ENCODE data around the gene MYMK. TPM values are rescaled to one million over a fixed set of nuclear protein-coding genes. Genes with fewer than 3 reads are reported as not detected.

Gene MYMK
- total RNA-seq, 1 experiment from 2014 or later: not detected

GRCh38 chr9:133525677-133526076 lies 918 bp upstream of the MYMK start:
- Mint-ChIP-seq H3K36me3 (ENCODE audit: insufficient read depth, unreplicated experiment) (no peaks in the 10 kb centered on the region), H3K4me1 (ENCODE audit: low read depth, unreplicated experiment) (peaks cover 9% of the 10 kb centered on the region), H3K4me3 (ENCODE audit: low read depth, unreplicated experiment) (no peak overlapping the region), H3K9me3 (ENCODE audit: low read depth, unreplicated experiment) (no peaks in the 10 kb centered on the region), H3K27me3 (ENCODE audit: unreplicated experiment) (peaks cover 52% of the 10 kb centered on the region), H3K27ac (ENCODE audit: unreplicated experiment) (no peak overlapping the region)
- intact Hi-C loops (cut with micrococcal nuclease; ENCODE audit: unreplicated experiment): no loop called here
- no peak for TF ChIP-seq CTCF (IDR thresholded peaks at IDR 0.05; ENCODE audit: unreplicated experiment)
- no peak for DNase-seq
- no TSS peak for BruUV-seq (replicated peaks)
- CTCF ChIA-PET: no interaction called here

GRCh38 chr9:133524146-133524545 lies 613 bp downstream of the MYMK start:
- intact Hi-C loops (cut with micrococcal nuclease; ENCODE audit: unreplicated experiment): no loop called here
- peaks cover 10% of the 10 kb centered on the region for H3K4me1 Mint-ChIP-seq (ENCODE audit: low read depth, unreplicated experiment)
- no peak overlapping the region for H3K4me3 Mint-ChIP-seq (ENCODE audit: low read depth, unreplicated experiment)
- H3K9me3 Mint-ChIP-seq (ENCODE audit: low read depth, unreplicated experiment): no peaks in the 10 kb centered on the region
- H3K27me3 Mint-ChIP-seq (ENCODE audit: unreplicated experiment): peaks cover 52% of the 10 kb centered on the region
- no peak for TF ChIP-seq CTCF (IDR thresholded peaks at IDR 0.05; ENCODE audit: unreplicated experiment)
- CTCF ChIA-PET: no interaction called here
- no peak for DNase-seq
- no peak overlapping the region for H3K27ac Mint-ChIP-seq (ENCODE audit: unreplicated experiment)
- BruUV-seq (replicated peaks): no TSS peak
- no peaks in the 10 kb centered on the region for H3K36me3 Mint-ChIP-seq (ENCODE audit: insufficient read depth, unreplicated experiment)

GRCh38 chr9:133523106-133523505 lies 1.7 kb downstream of the MYMK start:
- Mint-ChIP-seq H3K36me3 (ENCODE audit: insufficient read depth, unreplicated experiment) (no peaks in the 10 kb centered on the region), H3K27ac (ENCODE audit: unreplicated experiment) (no peak overlapping the region), H3K4me1 (ENCODE audit: low read depth, unreplicated experiment) (peaks cover 10% of the 10 kb centered on the region), H3K27me3 (ENCODE audit: unreplicated experiment) (peaks cover 46% of the 10 kb centered on the region), H3K4me3 (ENCODE audit: low read depth, unreplicated experiment) (no peak overlapping the region), H3K9me3 (ENCODE audit: low read depth, unreplicated experiment) (no peaks in the 10 kb centered on the region)
- CTCF ChIA-PET: interaction anchor here (0.6 kb wide), 1 partner anchor 121 kb away, joined by 3 read pairs; no protein-coding TSS in a partner anchor
- no peak for DNase-seq
- BruUV-seq (replicated peaks): no TSS peak
- no peak for TF ChIP-seq CTCF (IDR thresholded peaks at IDR 0.05; ENCODE audit: unreplicated experiment)
- intact Hi-C loops (cut with micrococcal nuclease; ENCODE audit: unreplicated experiment): no loop called here

GRCh38 chr9:133522073-133522910 lies 2.5 kb downstream of the MYMK start:
- Mint-ChIP-seq H3K4me1 (ENCODE audit: low read depth, unreplicated experiment) (peaks cover 10% of the 10 kb centered on the region), H3K36me3 (ENCODE audit: insufficient read depth, unreplicated experiment) (no peaks in the 10 kb centered on the region), H3K9me3 (ENCODE audit: low read depth, unreplicated experiment) (no peaks in the 10 kb centered on the region), H3K27me3 (ENCODE audit: unreplicated experiment) (peaks cover 37% of the 10 kb centered on the region), H3K4me3 (ENCODE audit: low read depth, unreplicated experiment) (no peak overlapping the region), H3K27ac (ENCODE audit: unreplicated experiment) (no peak overlapping the region)
- intact Hi-C loops (cut with micrococcal nuclease; ENCODE audit: unreplicated experiment): no loop called here
- BruUV-seq (replicated peaks): no TSS peak
- TF ChIP-seq CTCF (IDR thresholded peaks at IDR 0.05; ENCODE audit: unreplicated experiment): no peak
- CTCF ChIA-PET: interaction anchor here (0.6 kb wide), 3 partner anchors 36 to 636 kb away, joined by 3 to 4 read pairs (median 4); no protein-coding TSS in a partner anchor
- no peak for DNase-seq

Measured in Calu3 (cell line).